Muscle layer of colon (tissue), 2 donors: ENCODE results near the gene GEMIN7.

Experiments
- H3K27ac ChIP-seq: one replicate; pipeline ENCODE4 v1.7.0; 2013; ENCODE audit warnings: low read depth, mild to moderate bottlenecking, low read length, moderate library complexity
- H3K27me3 ChIP-seq, 2 donors: one replicate each; pipeline ENCODE4 v1.7.0; 2013; ENCODE audit warnings: low read length in 2 of 2, mild to moderate bottlenecking in 2 of 2; ENCODE audit not compliant: insufficient read depth in 2 of 2, control insufficient read depth in 1 of 2
- H3K36me3 ChIP-seq: one replicate; pipeline ENCODE4 v1.7.0; 2013; ENCODE audit warnings: mild to moderate bottlenecking, low read length; ENCODE audit not compliant: insufficient read depth
- H3K4me1 ChIP-seq: one replicate; pipeline ENCODE4 v1.7.0; 2013; ENCODE audit warnings: mild to moderate bottlenecking, low read length; ENCODE audit not compliant: insufficient read depth
- H3K4me3 ChIP-seq, 2 donors: one replicate each; pipeline ENCODE4 v1.7.0; 2013; ENCODE audit warnings: low read length in 2 of 2, low read depth in 1 of 2, mild to moderate bottlenecking in 1 of 2, moderate library complexity in 1 of 2
- H3K9ac ChIP-seq: one replicate; pipeline ENCODE4 v1.7.0; 2013; ENCODE audit warnings: low read length
- H3K9me3 ChIP-seq: one replicate; pipeline ENCODE4 v1.7.0; 2013; ENCODE audit warnings: mild to moderate bottlenecking, low read length
- donor health status: abdominal sarcoma.
- donor health status: Adenocarcinoma of cecum.

Gene GEMIN7

GRCh38 chr19:45076851-45077730 is 2.0 kb upstream of the GEMIN7 start:
- Histone ChIP-seq H3K9me3 (no peaks in the 10 kb centered on the region), H3K9ac (no peak overlapping the region), H3K4me1 (peaks cover 20% of the 10 kb centered on the region), H3K27me3 (peaks cover 0 to 4% of the 10 kb centered on the region in 2 donors), H3K4me3 (peak overlapping the region in 1 of 2 donors; percentile 38), H3K36me3 (peaks cover 5% of the 10 kb centered on the region), H3K27ac (no peak overlapping the region)

DNA sequence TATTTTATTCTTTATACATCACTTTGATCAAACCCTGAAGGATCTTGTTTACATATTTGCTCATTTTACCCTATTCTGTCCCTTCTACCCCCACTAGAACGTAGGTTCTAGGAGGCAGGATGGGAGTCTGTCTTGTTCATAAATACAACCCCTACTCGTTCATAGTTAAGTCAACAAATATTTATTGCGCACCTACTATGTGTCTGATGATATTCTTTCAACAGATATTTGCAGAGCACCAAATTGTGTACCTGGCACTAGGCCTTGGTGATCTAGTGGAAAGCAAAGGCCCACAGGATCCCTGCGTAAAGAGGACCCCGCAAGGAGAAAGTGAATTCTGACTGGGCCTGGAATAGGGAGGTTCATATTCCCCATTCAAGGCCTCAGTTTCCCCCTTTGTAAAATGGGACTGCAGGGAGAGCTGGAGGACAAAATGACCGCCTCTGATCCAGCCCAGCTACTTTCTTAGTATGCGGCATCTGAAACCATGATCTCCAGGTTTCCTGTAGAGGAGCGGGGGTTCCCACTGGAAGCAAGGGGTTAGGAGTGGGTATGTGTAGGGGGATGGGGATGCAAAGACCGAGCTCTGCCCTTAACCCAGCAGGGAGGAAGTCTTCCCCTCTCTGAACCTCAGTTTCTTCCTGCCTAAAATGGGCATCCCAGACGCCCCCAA is 534 bp upstream of the GEMIN7 start:
- Histone ChIP-seq H3K27me3 (peaks cover 0 to 4% of the 10 kb centered on the region in 2 donors), H3K27ac (no peak overlapping the region), H3K4me1 (peaks cover 20% of the 10 kb centered on the region), H3K9ac (no peak overlapping the region), H3K4me3 (peak overlapping the region; percentile 73 to 97), H3K36me3 (peaks cover 8% of the 10 kb centered on the region), H3K9me3 (no peaks in the 10 kb centered on the region)

- Histone ChIP-seq H3K4me1 (peaks cover 20% of the 10 kb centered on the region), H3K27me3 (peaks cover 0 to 4% of the 10 kb centered on the region in 2 donors), H3K36me3 (peaks cover 8% of the 10 kb centered on the region), H3K9me3 (no peaks in the 10 kb centered on the region), H3K9ac (peak overlapping the region; percentile 85), H3K27ac (peak overlapping the region; percentile 40), H3K4me3 (peak overlapping the region; percentile 73 to 97)
Observed at GRCh38 chr19:45079911-45080370, 881 bp downstream of the GEMIN7 start.

DNA sequence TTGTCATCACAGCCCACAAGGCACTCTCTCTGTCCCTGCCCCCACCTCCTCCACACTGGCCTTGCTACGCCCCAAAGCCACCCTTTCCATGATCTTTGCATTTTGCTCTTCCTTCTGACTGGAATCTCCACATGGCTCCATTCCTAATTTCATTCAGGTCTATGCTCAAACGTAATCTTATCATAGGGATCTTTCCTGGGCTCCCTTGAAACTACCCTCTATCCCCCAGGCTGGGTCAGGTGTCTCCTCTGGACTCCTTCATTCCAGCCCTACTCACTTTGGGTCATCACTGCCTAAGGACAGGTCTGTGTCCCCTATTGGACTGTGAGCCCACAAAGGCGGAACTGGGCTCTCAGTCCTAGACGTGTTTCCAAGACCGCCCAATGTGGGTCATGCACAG is 3.1 kb downstream of the GEMIN7 start:
- Histone ChIP-seq H3K36me3 (peaks cover 8% of the 10 kb centered on the region), H3K27ac (no peak overlapping the region)

DNA sequence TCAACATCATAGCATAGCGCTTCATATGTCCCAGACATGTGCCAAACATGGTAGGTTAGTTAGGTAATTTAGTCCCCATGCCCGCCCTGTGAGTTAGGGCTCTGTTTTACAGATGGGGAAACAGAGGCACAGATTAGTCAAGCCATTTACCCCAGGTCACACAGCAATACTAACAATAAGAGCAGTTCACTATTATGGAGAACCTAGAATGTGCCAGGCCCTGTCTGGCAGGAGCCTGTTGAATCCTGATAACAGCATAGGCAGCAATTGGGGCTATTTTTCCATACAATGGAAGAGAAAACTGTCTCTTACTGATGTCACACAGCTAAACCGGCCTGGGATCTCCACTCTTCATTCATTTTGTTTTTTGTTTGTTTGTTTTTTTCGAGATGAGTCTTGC is 7.4 kb downstream of the GEMIN7 start:
- H3K4me1 ChIP-seq = peaks cover 6% of the 10 kb centered on the region

More for the DNA sequence above, 3.1 kb downstream of the GEMIN7 start:
- Histone ChIP-seq H3K9ac (no peak overlapping the region), H3K9me3 (no peaks in the 10 kb centered on the region), H3K27me3 (no peaks in the 10 kb centered on the region), H3K4me1 (peaks cover 20% of the 10 kb centered on the region), H3K4me3 (no peak overlapping the region)

DNA sequence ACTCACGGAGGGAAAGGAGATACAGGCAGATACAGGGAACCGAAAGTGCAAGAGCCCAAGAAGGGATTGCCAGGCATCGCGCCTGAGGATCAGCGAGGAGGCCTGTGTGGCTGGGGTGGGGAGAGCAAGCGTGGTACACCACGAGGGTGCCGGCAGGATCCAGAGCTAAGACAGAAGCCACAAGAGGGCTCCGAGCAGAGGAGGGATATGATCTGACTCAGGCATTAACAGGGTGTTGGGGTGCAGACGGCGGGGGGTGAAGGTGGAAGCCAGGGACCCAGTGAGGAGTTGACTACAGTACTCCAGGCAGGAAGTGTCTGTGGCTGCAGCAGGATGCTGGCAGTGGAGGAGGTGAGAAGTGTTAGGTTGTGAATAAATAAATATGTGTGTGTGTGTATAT is 8.5 kb downstream of the GEMIN7 start:
- Histone ChIP-seq H3K36me3 (no peaks in the 10 kb centered on the region), H3K9me3 (no peaks in the 10 kb centered on the region), H3K27ac (no peak overlapping the region), H3K4me1 (peaks cover 6% of the 10 kb centered on the region), H3K9ac (no peak overlapping the region), H3K4me3 (no peak overlapping the region), H3K27me3 (no peaks in the 10 kb centered on the region)

More for the DNA sequence above, 7.4 kb downstream of the GEMIN7 start:
- Histone ChIP-seq H3K4me3 (no peak overlapping the region), H3K27ac (no peak overlapping the region), H3K9me3 (no peaks in the 10 kb centered on the region), H3K27me3 (no peaks in the 10 kb centered on the region), H3K9ac (no peak overlapping the region), H3K36me3 (peaks cover 8% of the 10 kb centered on the region)

GRCh38 chr19:45090034-45090433 is 11.0 kb downstream of the GEMIN7 start:
- no peak overlapping the region for H3K27ac ChIP-seq
- no peaks in the 10 kb centered on the region for H3K36me3 ChIP-seq
- H3K9me3 ChIP-seq = no peaks in the 10 kb centered on the region
- H3K4me3 ChIP-seq = no peak overlapping the region
- H3K9ac ChIP-seq = no peak overlapping the region
- H3K4me1 ChIP-seq = peaks cover 22% of the 10 kb centered on the region
- no peaks in the 10 kb centered on the region for H3K27me3 ChIP-seq

DNA sequence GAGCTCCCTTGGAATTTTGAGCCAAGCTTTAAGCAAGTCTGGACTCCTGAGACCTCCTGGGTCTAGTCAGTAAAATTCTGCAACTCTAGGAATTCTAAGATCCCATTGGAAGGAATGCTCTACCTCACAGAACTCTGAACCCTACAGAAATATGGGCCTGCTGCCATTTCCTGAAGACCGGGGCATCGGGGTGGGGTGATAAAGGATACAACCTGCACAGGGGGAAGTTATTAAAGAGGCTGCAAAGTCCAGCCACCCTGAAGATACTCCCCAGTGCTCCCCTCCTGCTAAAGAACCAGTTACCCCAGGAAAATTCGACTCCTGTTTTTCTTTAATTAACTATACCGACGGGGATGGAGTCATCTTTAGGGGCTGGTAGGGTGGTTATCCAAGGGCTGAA is 11.5 kb downstream of the GEMIN7 start:
- Histone ChIP-seq H3K4me1 (peaks cover 27% of the 10 kb centered on the region), H3K36me3 (no peaks in the 10 kb centered on the region), H3K9me3 (no peaks in the 10 kb centered on the region), H3K27me3 (no peaks in the 10 kb centered on the region), H3K27ac (peak overlapping the region; percentile 87), H3K4me3 (peak overlapping the region; percentile 60 to 89), H3K9ac (peak overlapping the region; percentile 67)

DNA sequence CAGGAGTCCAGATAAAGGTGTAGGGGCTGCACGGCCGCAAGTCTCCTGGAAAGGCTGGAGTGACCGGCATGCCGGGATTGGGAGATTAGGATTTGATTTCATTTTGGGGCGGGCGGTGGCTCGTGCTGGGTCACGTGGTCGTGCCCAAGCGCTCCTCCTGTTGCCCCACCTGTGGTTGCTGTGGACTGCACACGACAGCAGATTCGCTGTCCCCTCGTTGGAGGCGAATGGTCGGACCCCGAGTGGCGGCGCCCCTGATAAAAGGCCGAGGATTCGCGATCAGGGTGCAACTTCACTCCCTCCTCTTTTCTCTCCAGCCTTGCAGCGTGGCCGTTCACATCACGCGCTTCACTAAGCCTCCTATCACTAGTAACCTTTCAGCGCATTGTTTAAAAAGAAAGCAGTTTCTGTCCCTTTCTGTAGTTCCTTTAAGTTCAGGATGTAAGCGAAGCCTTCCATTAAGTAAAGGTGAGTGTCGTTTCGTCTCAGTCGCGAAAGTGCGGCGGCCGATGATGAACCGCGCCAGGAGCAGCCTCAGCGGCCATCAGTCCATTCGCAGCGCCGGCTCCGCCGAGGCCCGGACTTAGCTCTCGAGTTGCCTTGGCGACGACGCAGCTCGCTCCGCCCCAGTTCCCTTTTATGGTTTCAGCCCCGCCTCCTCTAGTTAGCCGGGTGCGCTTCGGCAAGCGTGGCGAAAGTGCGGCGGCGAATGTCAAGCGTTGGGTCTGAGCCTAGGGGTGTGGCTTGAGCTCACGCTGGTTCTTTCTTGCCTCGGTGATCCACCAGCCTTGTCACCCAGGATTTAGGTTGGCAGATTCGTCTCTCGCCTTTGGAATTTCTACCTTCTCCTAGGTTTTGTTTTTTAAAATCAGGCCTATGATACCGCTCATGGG is 12.2 kb downstream of the GEMIN7 start:
- no peaks in the 10 kb centered on the region for H3K9me3 ChIP-seq
- peak overlapping the region; percentile 87 for H3K27ac ChIP-seq
- peaks cover 34% of the 10 kb centered on the region for H3K4me1 ChIP-seq
- H3K27me3 ChIP-seq = no peaks in the 10 kb centered on the region
- H3K4me3 ChIP-seq = peak overlapping the region; percentile 60 to 89
- no peaks in the 10 kb centered on the region for H3K36me3 ChIP-seq
- H3K9ac ChIP-seq = peak overlapping the region; percentile 97

- H3K27me3 ChIP-seq = no peaks in the 10 kb centered on the region
- no peaks in the 10 kb centered on the region for H3K36me3 ChIP-seq
- peak within 1 kb of the TSS; percentile 89 to 90 for H3K4me3 ChIP-seq
- H3K27ac ChIP-seq = peak within 1 kb of the TSS; percentile 87
- H3K9ac ChIP-seq = peak within 1 kb of the TSS; percentile 97
- H3K9me3 ChIP-seq = no peaks in the 10 kb centered on the region
- H3K4me1 ChIP-seq = peaks cover 50% of the 10 kb centered on the region
Observed at GRCh38 chr19:45092747-45093678, 14.0 kb downstream of the GEMIN7 start, which contains the start of gene PPP1R37. TSS of gene PPP1R37 (plus strand) at chr19:45093179. CDS start at chr19:45093326, 147 bp downstream.
